HG03575 (cell line): Measurements from ENCODE around the gene KCNA1.

Source experiments
- ATAC-seq: cut with Tn5 transposase; IDR thresholded peaks from one replicate; pipeline ENCODE4 v1.9.1; 2021; ENCODE audit not compliant: unreplicated experiment, insufficient number of reproducible peaks, low FRiP score; ENCODE audit errors: extremely low read depth

Gene KCNA1

GRCh38 chr12:4909410-4909733, 333 bp upstream of the KCNA1 start:
- no peak for ATAC-seq

GRCh38 chr12:4910502-4911315, 1.0 kb downstream of the KCNA1 start:
- ATAC-seq, result no peak

GRCh38 chr12:4911316-4911994, 1.8 kb downstream of the KCNA1 start:
- ATAC-seq, result no peak

GRCh38 chr12:4914720-4915119, 5.0 kb downstream of the KCNA1 start:
- no peak for ATAC-seq

- no peak for ATAC-seq
Observed at GRCh38 chr12:4915752-4916151, 6.0 kb downstream of the KCNA1 start.

- ATAC-seq, result no peak
Observed at GRCh38 chr12:4918950-4919660, 9.4 kb downstream of the KCNA1 start.

GRCh38 chr12:4932576-4932975, 22.9 kb downstream of the KCNA1 start:
- ATAC-seq, result no peak

GRCh38 chr12:4933411-4933810, 23.7 kb downstream of the KCNA1 start:
- no peak for ATAC-seq

- no peak for ATAC-seq
Observed at GRCh38 chr12:4934407-4935035, 24.8 kb downstream of the KCNA1 start.

GRCh38 chr12:4938900-4939299, 29.2 kb downstream of the KCNA1 start:
- no peak for ATAC-seq

- no peak for ATAC-seq
Observed at GRCh38 chr12:4939418-4940023, 29.8 kb downstream of the KCNA1 start.

- ATAC-seq, result peak; percentile 43
Observed at GRCh38 chr12:4943067-4943937, 33.6 kb downstream of the KCNA1 start.

GRCh38 chr12:4943938-4944284, 34.2 kb downstream of the KCNA1 start:
- peak; percentile 13 for ATAC-seq

- no peak for ATAC-seq
Observed at GRCh38 chr12:4947253-4947652, 37.5 kb downstream of the KCNA1 start.

GRCh38 chr12:4951083-4951482, 41.4 kb downstream of the KCNA1 start:
- no peak for ATAC-seq

- no peak for ATAC-seq
Observed at GRCh38 chr12:4951601-4952000, 41.9 kb downstream of the KCNA1 start.

- no peak for ATAC-seq
Observed at GRCh38 chr12:4954621-4955354, 45.1 kb downstream of the KCNA1 start.

- ATAC-seq, result no peak
Observed at GRCh38 chr12:4956054-4956453, 46.3 kb downstream of the KCNA1 start.
